ENCODE measurements around the gene CA10. TPM values are rescaled to one million over a fixed set of nuclear protein-coding genes. Genes with fewer than 3 reads are reported as not detected.

Gene CA10
- total RNA-seq, 1 donor from 2014 or later: not detected

- H3K27ac Mint-ChIP-seq (ENCODE audit: unreplicated experiment): no peak overlapping the region
- H3K36me3 Mint-ChIP-seq (ENCODE audit: low read depth): no peaks in the 10 kb centered on the region
- DNase-seq (ENCODE audit: low spot score): no peak
- H3K27me3 Mint-ChIP-seq (ENCODE audit: low read depth): peaks cover 5% of the 10 kb centered on the region
- no peaks in the 10 kb centered on the region for H3K9me3 Mint-ChIP-seq (ENCODE audit: low read depth)
- no peak for TF ChIP-seq CTCF (IDR thresholded peaks at IDR 0.05)
- no peak overlapping the region for H3K4me3 Mint-ChIP-seq (ENCODE audit: unreplicated experiment)
- no peaks in the 10 kb centered on the region for H3K4me1 Mint-ChIP-seq (ENCODE audit: low read depth)
Observed at GRCh38 chr17:51799240-51799639, 359.3 kb downstream of the CA10 start.

GRCh38 chr17:51797150-51797549, 361.4 kb downstream of the CA10 start:
- H3K27me3 Mint-ChIP-seq (ENCODE audit: low read depth): peaks cover 6% of the 10 kb centered on the region
- H3K4me1 Mint-ChIP-seq (ENCODE audit: low read depth): no peaks in the 10 kb centered on the region
- no peak overlapping the region for H3K27ac Mint-ChIP-seq (ENCODE audit: unreplicated experiment)
- H3K36me3 Mint-ChIP-seq (ENCODE audit: low read depth): no peaks in the 10 kb centered on the region
- no peak for DNase-seq (ENCODE audit: low spot score)
- no peak overlapping the region for H3K4me3 Mint-ChIP-seq (ENCODE audit: unreplicated experiment)
- no peak for TF ChIP-seq CTCF (IDR thresholded peaks at IDR 0.05)
- no peaks in the 10 kb centered on the region for H3K9me3 Mint-ChIP-seq (ENCODE audit: low read depth)

- Mint-ChIP-seq H3K27ac (ENCODE audit: unreplicated experiment) (no peak overlapping the region), H3K4me1 (ENCODE audit: low read depth) (no peaks in the 10 kb centered on the region), H3K4me3 (ENCODE audit: unreplicated experiment) (no peak overlapping the region), H3K36me3 (ENCODE audit: low read depth) (no peaks in the 10 kb centered on the region), H3K9me3 (ENCODE audit: low read depth) (no peaks in the 10 kb centered on the region), H3K27me3 (ENCODE audit: low read depth) (peaks cover 6% of the 10 kb centered on the region)
- TF ChIP-seq CTCF (IDR thresholded peaks at IDR 0.05): no peak
- DNase-seq (ENCODE audit: low spot score): no peak
Observed at GRCh38 chr17:51796026-51796425, 362.5 kb downstream of the CA10 start.

- Mint-ChIP-seq H3K9me3 (ENCODE audit: low read depth) (no peaks in the 10 kb centered on the region), H3K4me3 (ENCODE audit: unreplicated experiment) (no peak overlapping the region), H3K27me3 (ENCODE audit: low read depth) (peaks cover 6% of the 10 kb centered on the region), H3K4me1 (ENCODE audit: low read depth) (no peaks in the 10 kb centered on the region), H3K27ac (ENCODE audit: unreplicated experiment) (no peak overlapping the region), H3K36me3 (ENCODE audit: low read depth) (no peaks in the 10 kb centered on the region)
- DNase-seq (ENCODE audit: low spot score): no peak
- TF ChIP-seq CTCF (IDR thresholded peaks at IDR 0.05): no peak
Observed at GRCh38 chr17:51795401-51795800, 363.1 kb downstream of the CA10 start.

- Mint-ChIP-seq H3K4me3 (ENCODE audit: unreplicated experiment) (no peak overlapping the region), H3K36me3 (ENCODE audit: low read depth) (no peaks in the 10 kb centered on the region), H3K9me3 (ENCODE audit: low read depth) (no peaks in the 10 kb centered on the region), H3K4me1 (ENCODE audit: low read depth) (no peaks in the 10 kb centered on the region), H3K27ac (ENCODE audit: unreplicated experiment) (no peak overlapping the region), H3K27me3 (ENCODE audit: low read depth) (peaks cover 7% of the 10 kb centered on the region)
- no peak for DNase-seq (ENCODE audit: low spot score)
- TF ChIP-seq CTCF (IDR thresholded peaks at IDR 0.05): no peak
Observed at GRCh38 chr17:51794466-51794865, 364.0 kb downstream of the CA10 start.

Data from chondrocyte (in vitro differentiated cells).